KMS-11 (cell line): ENCODE data around the gene DISC1.

ENCODE experiments used
- H2AFZ ChIP-seq: fragments of 200-600 bp; sonication (generic); 2 replicates; pipeline ENCODE4 v1.6.1; 2016; ENCODE audit warnings: antibody characterized with exemption, mixed run types, low read depth
- H3K27ac ChIP-seq: fragments of 200-600 bp; sonication (generic); 2 replicates; pipeline ENCODE4 v1.6.1; 2016; ENCODE audit warnings: mild to moderate bottlenecking, mixed run types
- H3K27me3 ChIP-seq: fragments of 200-600 bp; sonication (generic); 2 replicates; pipeline ENCODE4 v1.6.1; 2017; ENCODE audit warnings: mild to moderate bottlenecking, low read depth, mixed run types, moderate library complexity; ENCODE audit not compliant: insufficient read depth
- H3K36me3 ChIP-seq: fragments of 200-600 bp; sonication (generic); 2 replicates; pipeline ENCODE4 v1.6.1; 2017; ENCODE audit warnings: mild to moderate bottlenecking, mixed run types; ENCODE audit not compliant: insufficient read depth
- H3K4me1 ChIP-seq: fragments of 200-600 bp; sonication (generic); 2 replicates; pipeline ENCODE4 v1.6.1; 2016; ENCODE audit warnings: mild to moderate bottlenecking, low read depth, mixed run types; ENCODE audit not compliant: poor library complexity, severe bottlenecking
- H3K4me2 ChIP-seq: fragments of 200-600 bp; sonication (generic); 2 replicates; pipeline ENCODE4 v1.7.0; 2016; ENCODE audit warnings: mild to moderate bottlenecking, mixed run types
- H3K4me3 ChIP-seq: fragments of 200-600 bp; sonication (generic); IDR thresholded peaks from 2 replicates; pipeline ENCODE4 v1.6.1; 2017; ENCODE audit warnings: low read depth, low read length, mixed read lengths; ENCODE audit not compliant: insufficient read depth
- H3K79me2 ChIP-seq: fragments of 200-600 bp; sonication (generic); 2 replicates; pipeline ENCODE4 v1.6.1; 2016; ENCODE audit warnings: low read depth, mixed run types; ENCODE audit not compliant: insufficient read depth
- H3K9ac ChIP-seq: fragments of 200-600 bp; sonication (generic); 2 replicates; pipeline ENCODE4 v1.6.1; 2016; ENCODE audit warnings: mild to moderate bottlenecking, mixed run types
- H4K20me1 ChIP-seq: fragments of 200-600 bp; sonication (generic); 2 replicates; pipeline ENCODE4 v1.6.1; 2016; ENCODE audit warnings: mild to moderate bottlenecking, mixed run types; ENCODE audit not compliant: insufficient read depth
- TF ChIP-seq, protein P1 (sequence below): fragments of 200-600 bp; sonication (generic); conservative IDR thresholded peaks from 2 replicates; pipeline ENCODE4 v1.6.1; 2017; ENCODE audit warnings: low read depth, mild to moderate bottlenecking, antibody characterized with exemption, low read length, moderate library complexity, mixed read lengths

The DISC1 gene

DNA sequence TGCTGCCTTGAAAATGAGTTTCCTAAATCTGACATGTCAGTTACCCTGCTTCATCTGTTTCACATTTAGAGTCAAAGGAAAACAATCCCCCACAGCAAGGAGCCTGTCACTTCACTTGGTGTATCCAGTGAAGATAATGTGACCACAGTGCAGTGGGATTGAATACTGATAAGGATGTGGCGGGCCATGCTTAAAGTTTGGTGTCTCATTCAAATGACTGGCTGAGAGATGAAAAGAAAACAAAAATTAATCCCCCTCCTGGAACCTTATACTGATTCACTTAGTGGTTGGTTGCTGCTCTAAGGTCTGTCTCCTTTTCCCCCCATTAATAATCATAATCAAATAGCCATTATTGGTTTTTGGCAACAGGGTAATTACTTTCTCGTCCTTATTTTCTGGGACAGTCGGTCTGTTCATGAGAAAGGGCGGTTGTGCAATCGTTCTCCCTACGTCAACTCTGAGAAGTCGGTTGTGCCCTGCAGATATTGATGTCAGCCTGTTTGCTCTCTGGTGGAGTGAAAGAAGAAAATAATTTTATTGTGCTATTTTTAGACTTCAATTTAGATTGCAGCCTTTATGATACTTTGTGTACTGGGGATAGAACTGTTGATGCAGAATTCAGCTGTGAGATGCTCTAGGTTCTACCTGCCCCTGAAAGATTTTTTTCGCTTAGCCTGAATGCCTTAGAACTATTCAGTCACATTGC is 360.2 kb downstream of the DISC1 start:
- no peak overlapping the region for H2AFZ ChIP-seq
- no peak overlapping the region for H3K4me2 ChIP-seq
- H3K9ac ChIP-seq = no peak overlapping the region
- no peaks in the 10 kb centered on the region for H3K36me3 ChIP-seq
- H4K20me1 ChIP-seq = no peaks in the 10 kb centered on the region
- H3K4me1 ChIP-seq = no peaks in the 10 kb centered on the region
- no peaks in the 10 kb centered on the region for H3K27me3 ChIP-seq
- H3K4me3 ChIP-seq = no peak overlapping the region
- H3K79me2 ChIP-seq = no peaks in the 10 kb centered on the region
- TF ChIP-seq, protein P1, sequence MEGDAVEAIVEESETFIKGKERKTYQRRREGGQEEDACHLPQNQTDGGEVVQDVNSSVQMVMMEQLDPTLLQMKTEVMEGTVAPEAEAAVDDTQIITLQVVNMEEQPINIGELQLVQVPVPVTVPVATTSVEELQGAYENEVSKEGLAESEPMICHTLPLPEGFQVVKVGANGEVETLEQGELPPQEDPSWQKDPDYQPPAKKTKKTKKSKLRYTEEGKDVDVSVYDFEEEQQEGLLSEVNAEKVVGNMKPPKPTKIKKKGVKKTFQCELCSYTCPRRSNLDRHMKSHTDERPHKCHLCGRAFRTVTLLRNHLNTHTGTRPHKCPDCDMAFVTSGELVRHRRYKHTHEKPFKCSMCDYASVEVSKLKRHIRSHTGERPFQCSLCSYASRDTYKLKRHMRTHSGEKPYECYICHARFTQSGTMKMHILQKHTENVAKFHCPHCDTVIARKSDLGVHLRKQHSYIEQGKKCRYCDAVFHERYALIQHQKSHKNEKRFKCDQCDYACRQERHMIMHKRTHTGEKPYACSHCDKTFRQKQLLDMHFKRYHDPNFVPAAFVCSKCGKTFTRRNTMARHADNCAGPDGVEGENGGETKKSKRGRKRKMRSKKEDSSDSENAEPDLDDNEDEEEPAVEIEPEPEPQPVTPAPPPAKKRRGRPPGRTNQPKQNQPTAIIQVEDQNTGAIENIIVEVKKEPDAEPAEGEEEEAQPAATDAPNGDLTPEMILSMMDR = no peak
- no peak overlapping the region for H3K27ac ChIP-seq

DNA sequence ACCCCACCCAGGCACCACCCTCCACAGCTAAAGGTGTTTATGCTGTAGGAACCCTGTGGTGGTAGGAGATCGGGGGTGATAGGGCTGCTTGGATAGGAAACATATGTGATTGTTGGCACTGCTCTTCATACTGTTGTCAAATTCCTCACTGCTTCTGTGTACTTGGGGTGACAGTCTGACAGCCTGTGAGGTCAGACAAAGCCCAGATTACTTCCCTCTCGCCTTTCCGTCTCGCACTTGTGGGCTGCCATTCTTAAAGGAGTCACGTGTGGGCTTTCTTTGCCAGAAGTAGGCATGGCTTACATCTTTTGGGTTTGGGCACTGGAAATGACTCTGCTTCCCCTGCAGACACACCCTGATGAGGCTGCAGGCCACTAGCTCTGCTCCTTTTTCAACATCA is 363.8 kb downstream of the DISC1 start:
- H3K79me2 ChIP-seq = no peaks in the 10 kb centered on the region
- H3K27ac ChIP-seq = no peak overlapping the region
- H3K9ac ChIP-seq = no peak overlapping the region
- H3K36me3 ChIP-seq = no peaks in the 10 kb centered on the region
- no peak overlapping the region for H3K4me3 ChIP-seq
- no peak overlapping the region for H3K4me2 ChIP-seq
- no peaks in the 10 kb centered on the region for H3K4me1 ChIP-seq
- TF ChIP-seq, protein P1 = no peak
- no peak overlapping the region for H2AFZ ChIP-seq
- H4K20me1 ChIP-seq = no peaks in the 10 kb centered on the region
- H3K27me3 ChIP-seq = no peaks in the 10 kb centered on the region

DNA sequence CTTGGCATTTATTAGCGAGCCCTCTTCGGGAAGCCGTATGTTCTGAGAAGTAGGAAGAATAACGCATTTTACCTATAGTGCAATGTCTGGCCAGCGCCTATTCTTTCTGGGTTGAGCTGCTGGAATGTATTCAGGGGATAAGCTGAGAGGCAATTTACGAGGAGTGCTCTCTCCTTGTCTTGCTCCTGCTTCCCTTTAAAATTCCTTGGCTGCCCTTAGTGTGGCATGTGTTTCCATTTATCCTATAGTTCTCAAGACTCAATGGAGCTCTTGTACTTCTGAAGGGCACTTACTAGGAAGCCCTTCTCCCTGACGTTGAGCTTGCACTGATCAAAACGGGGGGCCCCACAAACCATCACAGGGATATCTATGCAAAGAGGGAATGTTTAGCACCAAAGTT is 364.6 kb downstream of the DISC1 start:
- no peaks in the 10 kb centered on the region for H3K4me1 ChIP-seq
- no peak overlapping the region for H2AFZ ChIP-seq
- no peak overlapping the region for H3K4me3 ChIP-seq
- H3K4me2 ChIP-seq = no peak overlapping the region
- no peaks in the 10 kb centered on the region for H3K79me2 ChIP-seq
- no peak overlapping the region for H3K9ac ChIP-seq
- H4K20me1 ChIP-seq = no peaks in the 10 kb centered on the region
- H3K27me3 ChIP-seq = no peaks in the 10 kb centered on the region
- H3K36me3 ChIP-seq = no peaks in the 10 kb centered on the region
- no peak overlapping the region for H3K27ac ChIP-seq
- TF ChIP-seq, protein P1 = no peak

DNA sequence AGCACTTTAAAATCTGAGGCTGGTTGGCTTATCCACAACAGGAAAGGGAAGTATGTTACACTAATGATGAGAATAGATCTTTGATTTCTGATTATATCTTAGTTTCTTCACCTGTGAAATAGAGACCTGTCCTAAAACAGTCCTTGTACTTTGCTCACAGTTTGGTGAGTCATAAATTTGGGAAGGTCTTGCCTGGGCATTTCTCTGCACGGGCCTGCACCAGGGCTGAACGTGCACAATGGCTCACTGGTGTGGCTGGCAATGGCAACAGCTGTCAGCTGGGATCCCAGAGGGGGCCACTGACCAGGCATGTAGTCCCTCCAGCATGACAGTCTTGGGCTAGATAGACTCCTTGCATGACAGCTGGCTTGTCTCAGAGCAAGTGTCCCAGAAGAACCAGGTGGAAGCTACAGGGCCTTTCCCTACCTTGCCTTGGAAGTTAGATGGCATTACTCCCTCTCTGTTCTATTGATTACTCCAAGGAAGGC is 367.4 kb downstream of the DISC1 start:
- no peaks in the 10 kb centered on the region for H3K36me3 ChIP-seq
- H3K79me2 ChIP-seq = no peaks in the 10 kb centered on the region
- H4K20me1 ChIP-seq = no peaks in the 10 kb centered on the region
- TF ChIP-seq, protein P1 = no peak
- H3K4me2 ChIP-seq = no peak overlapping the region
- no peak overlapping the region for H2AFZ ChIP-seq
- no peak overlapping the region for H3K27ac ChIP-seq
- H3K4me1 ChIP-seq = no peaks in the 10 kb centered on the region
- no peak overlapping the region for H3K4me3 ChIP-seq
- no peak overlapping the region for H3K9ac ChIP-seq
- no peaks in the 10 kb centered on the region for H3K27me3 ChIP-seq
